ENCODE results near the gene CDYL.
"Not testable (repeated sequence)": the region's sequence is repeated elsewhere in the genome, so short reads cannot be mapped to it uniquely, and the experiment has no call there.

The CDYL gene

DNA sequence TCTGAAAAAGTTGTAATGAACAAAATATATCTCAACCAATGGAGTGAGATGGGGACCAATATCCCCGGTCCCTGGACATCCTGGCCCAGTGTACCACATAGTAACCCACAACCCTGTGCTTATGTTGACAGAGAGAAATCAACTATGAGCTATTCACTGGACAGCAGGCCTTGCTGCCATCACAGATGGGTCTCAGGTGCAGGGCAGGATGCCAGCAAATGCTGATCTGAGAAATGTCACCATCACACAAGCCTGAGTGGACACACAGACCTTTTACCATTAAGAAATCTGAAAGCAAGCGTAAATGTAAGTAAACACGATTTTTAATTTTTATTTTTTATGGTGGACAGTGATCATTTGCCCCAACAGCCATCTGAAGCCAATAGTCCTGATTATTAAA, 218.5 kb downstream of the CDYL start:
- in situ Hi-C loops (cut with HindIII; ENCODE audit: low sequenced_read_pairs), result no loop called here
- TF ChIP-seq, protein P1, sequence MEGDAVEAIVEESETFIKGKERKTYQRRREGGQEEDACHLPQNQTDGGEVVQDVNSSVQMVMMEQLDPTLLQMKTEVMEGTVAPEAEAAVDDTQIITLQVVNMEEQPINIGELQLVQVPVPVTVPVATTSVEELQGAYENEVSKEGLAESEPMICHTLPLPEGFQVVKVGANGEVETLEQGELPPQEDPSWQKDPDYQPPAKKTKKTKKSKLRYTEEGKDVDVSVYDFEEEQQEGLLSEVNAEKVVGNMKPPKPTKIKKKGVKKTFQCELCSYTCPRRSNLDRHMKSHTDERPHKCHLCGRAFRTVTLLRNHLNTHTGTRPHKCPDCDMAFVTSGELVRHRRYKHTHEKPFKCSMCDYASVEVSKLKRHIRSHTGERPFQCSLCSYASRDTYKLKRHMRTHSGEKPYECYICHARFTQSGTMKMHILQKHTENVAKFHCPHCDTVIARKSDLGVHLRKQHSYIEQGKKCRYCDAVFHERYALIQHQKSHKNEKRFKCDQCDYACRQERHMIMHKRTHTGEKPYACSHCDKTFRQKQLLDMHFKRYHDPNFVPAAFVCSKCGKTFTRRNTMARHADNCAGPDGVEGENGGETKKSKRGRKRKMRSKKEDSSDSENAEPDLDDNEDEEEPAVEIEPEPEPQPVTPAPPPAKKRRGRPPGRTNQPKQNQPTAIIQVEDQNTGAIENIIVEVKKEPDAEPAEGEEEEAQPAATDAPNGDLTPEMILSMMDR (IDR thresholded peaks at IDR 0.05; ENCODE audit: low read depth, low read length, missing control alignments), result no peak
- H3K4me3 ChIP-seq (ENCODE audit: low read depth, low read length), result no peak overlapping the region
- no peak for DNase-seq (ENCODE audit: low read depth)

DNA sequence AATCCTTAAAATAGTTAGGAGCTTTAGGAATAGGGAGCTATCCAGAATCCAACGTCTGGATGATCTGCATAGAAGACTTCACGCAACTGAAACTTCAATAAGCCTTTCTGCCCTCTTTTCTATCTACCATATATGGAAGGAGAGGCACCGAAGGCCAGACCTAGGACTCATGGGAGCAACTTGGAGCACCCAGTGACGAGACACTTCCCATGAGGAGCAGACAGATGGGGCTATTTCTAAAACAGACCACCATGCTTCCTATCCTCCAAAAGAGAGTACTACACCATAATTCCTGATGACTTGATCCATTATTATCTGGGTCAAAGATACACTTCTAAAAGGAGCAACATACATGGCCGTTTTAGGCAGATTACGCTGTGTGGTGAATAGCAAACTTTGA, 221.7 kb downstream of the CDYL start:
- DNase-seq (ENCODE audit: low read depth), result no peak
- no peak overlapping the region for H3K4me3 ChIP-seq (ENCODE audit: low read depth, low read length)
- TF ChIP-seq, protein P1 (IDR thresholded peaks at IDR 0.05; ENCODE audit: low read depth, low read length, missing control alignments), result no peak
- in situ Hi-C loops (cut with HindIII; ENCODE audit: low sequenced_read_pairs), result no loop called here

DNA sequence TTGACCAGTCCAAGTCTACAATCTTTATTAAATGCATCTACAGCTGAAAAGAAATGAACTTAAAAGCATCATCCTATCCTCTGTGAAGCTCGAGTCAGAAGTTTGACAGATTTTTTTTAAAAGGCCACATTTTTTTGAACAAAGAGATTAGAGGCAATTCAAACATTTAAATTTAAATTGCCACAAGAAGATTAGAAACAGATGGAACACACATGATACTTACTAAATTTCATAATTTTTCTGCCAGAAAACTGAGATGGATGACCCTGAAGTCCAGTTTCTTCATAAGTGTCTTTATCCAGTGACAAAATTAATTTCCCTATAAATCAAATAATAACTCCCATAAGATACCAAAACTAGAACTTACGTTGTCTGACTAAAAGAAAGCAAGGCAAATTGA, 223.4 kb downstream of the CDYL start:
- TF ChIP-seq, protein P1 (IDR thresholded peaks at IDR 0.05; ENCODE audit: low read depth, low read length, missing control alignments), result no peak
- no peak overlapping the region for H3K4me3 ChIP-seq (ENCODE audit: low read depth, low read length)
- in situ Hi-C loops (cut with HindIII; ENCODE audit: low sequenced_read_pairs), result no loop called here
- DNase-seq (ENCODE audit: low read depth), result no peak

DNA sequence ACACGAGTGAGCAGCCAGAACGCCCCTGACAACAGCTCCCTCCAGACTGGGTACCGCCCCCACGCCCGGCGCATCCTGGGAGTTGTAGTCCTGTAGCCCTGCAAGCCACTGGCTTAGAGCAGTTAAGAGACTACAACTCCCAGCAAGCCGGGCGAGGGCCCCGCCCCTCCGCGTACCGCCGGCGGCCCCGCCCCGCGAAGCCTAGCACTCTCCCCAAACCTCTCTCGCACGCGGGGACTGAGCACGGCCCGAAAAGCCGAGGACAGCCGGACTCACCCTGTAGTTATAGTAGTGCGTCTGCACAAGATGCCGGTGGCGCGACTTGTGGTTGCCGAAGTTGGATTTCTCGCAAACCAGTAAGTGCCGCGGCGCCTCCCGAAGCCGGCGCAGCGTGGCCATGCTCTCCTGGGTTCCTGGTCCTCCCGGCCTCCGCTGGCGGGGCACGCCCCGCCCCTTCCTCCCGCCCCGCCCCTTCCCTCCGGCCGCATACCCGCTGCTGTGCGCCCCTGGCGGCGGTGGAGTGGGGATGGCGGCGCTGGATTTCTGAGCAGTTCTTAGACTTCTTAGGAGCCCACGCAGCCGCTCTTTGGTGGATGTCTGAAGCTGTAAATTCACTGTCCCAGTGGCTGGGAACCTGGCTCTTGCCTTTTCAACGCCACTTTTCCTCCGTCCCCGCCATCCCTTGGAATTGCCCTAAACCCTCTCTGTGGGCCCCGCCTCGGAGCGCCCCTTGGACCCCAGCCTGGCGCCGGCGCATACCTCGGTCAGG, 227.6 kb downstream of the CDYL start, which contains the start of gene RPP40:
RPP40 (minus strand) TSS at position 434 of the 769 bp plus-strand sequence; CDS start at position 399, 35 bp downstream.
- in situ Hi-C loops (cut with HindIII; ENCODE audit: low sequenced_read_pairs), result no loop called here
- peak within 1 kb of the TSS; percentile 70 for H3K4me3 ChIP-seq (ENCODE audit: low read depth, low read length)
- TF ChIP-seq, protein P1 (IDR thresholded peaks at IDR 0.05; ENCODE audit: low read depth, low read length, missing control alignments), result peak; percentile 83
- peak; percentile 93 for DNase-seq (ENCODE audit: low read depth)

DNA sequence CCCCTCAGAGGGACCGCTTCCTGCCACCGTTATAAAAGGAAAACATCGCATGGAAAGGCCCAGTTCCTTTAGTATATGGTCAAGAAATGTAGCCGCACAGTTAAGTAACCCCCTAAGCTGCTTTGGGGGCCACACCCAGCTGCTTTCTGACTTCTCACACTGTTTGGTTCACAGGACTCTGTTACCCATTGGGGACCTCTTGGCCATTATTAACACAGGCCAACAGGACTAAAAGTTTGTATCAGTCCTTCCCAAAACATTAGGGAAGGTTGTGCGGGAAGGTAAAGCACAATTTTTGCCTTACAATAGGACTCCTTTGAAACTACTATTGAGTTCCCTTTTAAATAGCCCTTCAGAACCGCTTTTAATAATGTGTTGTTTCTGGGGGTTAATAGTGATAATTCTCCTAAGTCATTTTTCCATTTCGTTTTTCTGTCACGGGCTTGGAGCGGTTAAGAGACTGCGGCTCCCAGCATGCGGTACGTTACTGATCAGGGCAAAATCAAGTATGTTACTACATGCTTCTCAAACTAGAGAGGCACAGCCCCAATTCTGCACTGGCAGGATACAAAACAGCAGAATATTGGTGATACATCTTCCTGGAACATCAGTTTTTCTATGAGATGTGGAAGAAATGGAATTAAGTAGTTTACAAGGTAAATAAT, 228.3 kb downstream of the CDYL start:
- TF ChIP-seq, protein P1 (IDR thresholded peaks at IDR 0.05; ENCODE audit: low read depth, low read length, missing control alignments), result no peak
- in situ Hi-C loops (cut with HindIII; ENCODE audit: low sequenced_read_pairs), result no loop called here
- H3K4me3 ChIP-seq (ENCODE audit: low read depth, low read length), result peak overlapping the region; percentile 70
- no peak for DNase-seq (ENCODE audit: low read depth)

DNA sequence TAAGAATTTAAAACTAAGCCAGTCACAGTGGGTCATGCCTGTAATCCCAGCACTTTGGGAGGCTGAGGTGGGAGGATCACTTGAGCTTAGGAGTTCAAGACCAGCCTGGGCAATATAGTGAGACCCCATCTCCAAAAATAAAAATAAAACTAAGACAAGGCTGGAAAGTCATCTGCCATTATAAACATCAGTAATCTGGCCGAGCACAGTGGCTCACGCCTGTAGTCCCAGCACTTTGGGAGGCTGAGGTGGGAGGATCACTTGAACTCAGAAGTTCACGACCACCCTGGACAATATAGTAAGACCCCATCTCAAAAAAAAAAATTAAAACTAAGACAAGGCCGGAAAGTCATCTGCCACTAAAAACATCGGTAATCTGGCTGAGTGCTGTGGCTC, 228.8 kb downstream of the CDYL start:
- H3K4me3 ChIP-seq (ENCODE audit: low read depth, low read length); in situ Hi-C loops (cut with HindIII; ENCODE audit: low sequenced_read_pairs); DNase-seq (ENCODE audit: low read depth): not testable (repeated sequence)

Measured in astrocyte of the cerebellum (primary cell).